ENCODE data around the gene SULT1E1. TPM values are rescaled to one million over a fixed set of nuclear protein-coding genes. Genes with fewer than 3 reads are reported as not detected.
A peak's percentile ranks its signal among the peaks of the same experiment; 100 is the strongest.

The SULT1E1 gene
- not detected for total RNA-seq

GRCh38 chr4:69860052-69860451, at the start of gene SULT1E1:
TSS of gene SULT1E1 (minus strand) at chr4:69860145. CDS start at chr4:69857644, 2,501 bp downstream.
- H3K4me1 Mint-ChIP-seq = no peaks in the 10 kb centered on the region
- no peaks in the 10 kb centered on the region for H3K36me3 Mint-ChIP-seq
- ATAC-seq = no peak
- CTCF ChIA-PET = no interaction called here
- no peak within 1 kb of the TSS for H3K4me3 Mint-ChIP-seq
- no peak for DNase-seq
- no peaks in the 10 kb centered on the region for H3K9me3 Mint-ChIP-seq (ENCODE audit: low read depth)
- H3K27ac Mint-ChIP-seq = no peak within 1 kb of the TSS
- H3K27me3 Mint-ChIP-seq = no peaks in the 10 kb centered on the region

GRCh38 chr4:69909195-69909594, 49.2 kb upstream of the SULT1E1 start:
- Mint-ChIP-seq H3K27me3 (no peaks in the 10 kb centered on the region), H3K9me3 (ENCODE audit: low read depth) (no peaks in the 10 kb centered on the region), H3K36me3 (no peaks in the 10 kb centered on the region), H3K4me1 (no peaks in the 10 kb centered on the region), H3K27ac (no peak overlapping the region), H3K4me3 (no peak overlapping the region)
- ATAC-seq (no peak), DNase-seq (no peak)
- CTCF ChIA-PET = no interaction called here

GRCh38 chr4:69907151-69907550, 47.2 kb upstream of the SULT1E1 start:
- CTCF ChIA-PET = no interaction called here
- no peaks in the 10 kb centered on the region for H3K27me3 Mint-ChIP-seq
- H3K27ac Mint-ChIP-seq = no peak overlapping the region
- no peaks in the 10 kb centered on the region for H3K9me3 Mint-ChIP-seq (ENCODE audit: low read depth)
- no peak for ATAC-seq
- no peak for DNase-seq
- no peaks in the 10 kb centered on the region for H3K4me1 Mint-ChIP-seq
- H3K4me3 Mint-ChIP-seq = no peak overlapping the region
- H3K36me3 Mint-ChIP-seq = no peaks in the 10 kb centered on the region

- Mint-ChIP-seq H3K4me3 (no peak overlapping the region), H3K27me3 (no peaks in the 10 kb centered on the region), H3K4me1 (no peaks in the 10 kb centered on the region), H3K27ac (no peak overlapping the region), H3K9me3 (ENCODE audit: low read depth) (no peaks in the 10 kb centered on the region), H3K36me3 (no peaks in the 10 kb centered on the region)
- CTCF ChIA-PET = no interaction called here
- DNase-seq (no peak), ATAC-seq (no peak)
Measured at GRCh38 chr4:69896530-69897116, 36.7 kb upstream of the SULT1E1 start.

- no peak for DNase-seq
- ATAC-seq = no peak
- Mint-ChIP-seq H3K4me1 (no peaks in the 10 kb centered on the region), H3K9me3 (ENCODE audit: low read depth) (no peaks in the 10 kb centered on the region), H3K27ac (no peak overlapping the region), H3K27me3 (no peaks in the 10 kb centered on the region), H3K4me3 (no peak overlapping the region), H3K36me3 (no peaks in the 10 kb centered on the region)
- CTCF ChIA-PET = interaction anchor here (1.3 kb wide), 1 partner anchor 13 kb away, joined by 3 read pairs; no protein-coding TSS in a partner anchor
Measured at GRCh38 chr4:69894721-69895120, 34.8 kb upstream of the SULT1E1 start.

- DNase-seq (no peak), ATAC-seq (no peak)
- CTCF ChIA-PET = interaction anchor here (1.3 kb wide), 1 partner anchor 13 kb away, joined by 3 read pairs; no protein-coding TSS in a partner anchor
- no peaks in the 10 kb centered on the region for H3K36me3 Mint-ChIP-seq
- H3K27ac Mint-ChIP-seq = no peak overlapping the region
- no peak overlapping the region for H3K4me3 Mint-ChIP-seq
- no peaks in the 10 kb centered on the region for H3K27me3 Mint-ChIP-seq
- no peaks in the 10 kb centered on the region for H3K9me3 Mint-ChIP-seq (ENCODE audit: low read depth)
- H3K4me1 Mint-ChIP-seq = no peaks in the 10 kb centered on the region
Measured at GRCh38 chr4:69894186-69894585, 34.2 kb upstream of the SULT1E1 start.

- ATAC-seq (no peak), DNase-seq (no peak)
- Mint-ChIP-seq H3K4me1 (peaks cover 4% of the 10 kb centered on the region), H3K27me3 (no peaks in the 10 kb centered on the region), H3K27ac (no peak overlapping the region), H3K4me3 (no peak overlapping the region), H3K9me3 (ENCODE audit: low read depth) (no peaks in the 10 kb centered on the region), H3K36me3 (no peaks in the 10 kb centered on the region)
- CTCF ChIA-PET = no interaction called here
Measured at GRCh38 chr4:69888336-69888735, 28.4 kb upstream of the SULT1E1 start.

GRCh38 chr4:69882150-69882549, 22.2 kb upstream of the SULT1E1 start:
- no peak overlapping the region for H3K4me3 Mint-ChIP-seq
- no peak for DNase-seq
- no peak overlapping the region for H3K27ac Mint-ChIP-seq
- H3K4me1 Mint-ChIP-seq = no peaks in the 10 kb centered on the region
- no peaks in the 10 kb centered on the region for H3K27me3 Mint-ChIP-seq
- ATAC-seq = no peak
- CTCF ChIA-PET = no interaction called here
- H3K36me3 Mint-ChIP-seq = no peaks in the 10 kb centered on the region
- no peaks in the 10 kb centered on the region for H3K9me3 Mint-ChIP-seq (ENCODE audit: low read depth)

- CTCF ChIA-PET = interaction anchor here (1.0 to 1.7 kb wide), 2 partner anchors 13 to 191 kb away, joined by 3 to 5 read pairs; no protein-coding TSS in a partner anchor
- no peaks in the 10 kb centered on the region for H3K4me1 Mint-ChIP-seq
- no peak overlapping the region for H3K4me3 Mint-ChIP-seq
- no peaks in the 10 kb centered on the region for H3K9me3 Mint-ChIP-seq (ENCODE audit: low read depth)
- no peaks in the 10 kb centered on the region for H3K36me3 Mint-ChIP-seq
- ATAC-seq (peak; percentile 57), DNase-seq (no peak)
- no peaks in the 10 kb centered on the region for H3K27me3 Mint-ChIP-seq
- no peak overlapping the region for H3K27ac Mint-ChIP-seq
Measured at GRCh38 chr4:69881173-69881773, 21.3 kb upstream of the SULT1E1 start.

- DNase-seq (no peak), ATAC-seq (no peak)
- Mint-ChIP-seq H3K4me3 (no peak overlapping the region), H3K27ac (no peak overlapping the region), H3K4me1 (no peaks in the 10 kb centered on the region), H3K36me3 (no peaks in the 10 kb centered on the region), H3K27me3 (no peaks in the 10 kb centered on the region), H3K9me3 (ENCODE audit: low read depth) (no peaks in the 10 kb centered on the region)
- CTCF ChIA-PET = no interaction called here
Measured at GRCh38 chr4:69878250-69878649, 18.3 kb upstream of the SULT1E1 start.

GRCh38 chr4:69877453-69877852, 17.5 kb upstream of the SULT1E1 start:
- H3K27ac Mint-ChIP-seq = no peak overlapping the region
- H3K4me3 Mint-ChIP-seq = no peak overlapping the region
- no peaks in the 10 kb centered on the region for H3K4me1 Mint-ChIP-seq
- no peaks in the 10 kb centered on the region for H3K9me3 Mint-ChIP-seq (ENCODE audit: low read depth)
- H3K36me3 Mint-ChIP-seq = no peaks in the 10 kb centered on the region
- H3K27me3 Mint-ChIP-seq = no peaks in the 10 kb centered on the region
- CTCF ChIA-PET = no interaction called here
- ATAC-seq (no peak), DNase-seq (no peak)

GRCh38 chr4:69876071-69876470, 16.1 kb upstream of the SULT1E1 start:
- ATAC-seq = no peak
- Mint-ChIP-seq H3K27me3 (no peaks in the 10 kb centered on the region), H3K36me3 (no peaks in the 10 kb centered on the region), H3K27ac (no peak overlapping the region), H3K4me1 (no peaks in the 10 kb centered on the region), H3K4me3 (no peak overlapping the region), H3K9me3 (ENCODE audit: low read depth) (no peaks in the 10 kb centered on the region)
- no peak for DNase-seq
- CTCF ChIA-PET = no interaction called here

GRCh38 chr4:69875576-69875975, 15.6 kb upstream of the SULT1E1 start:
- DNase-seq (no peak), ATAC-seq (no peak)
- Mint-ChIP-seq H3K27ac (no peak overlapping the region), H3K27me3 (no peaks in the 10 kb centered on the region), H3K9me3 (ENCODE audit: low read depth) (no peaks in the 10 kb centered on the region), H3K4me3 (no peak overlapping the region), H3K4me1 (no peaks in the 10 kb centered on the region), H3K36me3 (no peaks in the 10 kb centered on the region)
- CTCF ChIA-PET = no interaction called here

GRCh38 chr4:69874507-69874906, 14.6 kb upstream of the SULT1E1 start:
- no peaks in the 10 kb centered on the region for H3K4me1 Mint-ChIP-seq
- no peaks in the 10 kb centered on the region for H3K27me3 Mint-ChIP-seq
- ATAC-seq (no peak), DNase-seq (no peak)
- H3K4me3 Mint-ChIP-seq = no peak overlapping the region
- no peaks in the 10 kb centered on the region for H3K36me3 Mint-ChIP-seq
- H3K27ac Mint-ChIP-seq = no peak overlapping the region
- no peaks in the 10 kb centered on the region for H3K9me3 Mint-ChIP-seq (ENCODE audit: low read depth)
- CTCF ChIA-PET = no interaction called here
